Type B pancreatic cell (in vitro differentiated cells): ENCODE measurements around the gene PGM5. TPM values are rescaled to one million over a fixed set of nuclear protein-coding genes. Genes with fewer than 3 reads are reported as not detected.

Experiments used
- DNase-seq: peaks from one replicate; pipeline ENCODE4 v3.0.0; 2021; ENCODE audit warnings: mixed read lengths; ENCODE audit not compliant: unreplicated experiment; ENCODE audit errors: extremely low spot score
- H3K27ac Mint-ChIP-seq: 2 replicates; pipeline ENCODE4 v1.8.0; 2021; ENCODE audit warnings: mild to moderate bottlenecking, mixed read lengths
- H3K27me3 Mint-ChIP-seq: 2 replicates; pipeline ENCODE4 v1.8.0; 2021; ENCODE audit warnings: mixed read lengths
- H3K36me3 Mint-ChIP-seq: 2 replicates; pipeline ENCODE4 v1.8.0; 2021; ENCODE audit warnings: mixed read lengths
- H3K4me1 Mint-ChIP-seq: one replicate; pipeline ENCODE4 v1.8.0; 2021; ENCODE audit warnings: mixed read lengths; ENCODE audit not compliant: unreplicated experiment
- H3K4me3 Mint-ChIP-seq: 2 replicates; pipeline ENCODE4 v1.8.0; 2021; ENCODE audit warnings: mild to moderate bottlenecking, mixed read lengths
- H3K9me3 Mint-ChIP-seq: 2 replicates; pipeline ENCODE4 v1.8.0; 2021; ENCODE audit warnings: mixed read lengths
- total RNA-seq: library from RNA; stranded (reverse); gene quantifications from 2 replicates; pipeline ENCODE4 v1.2.1, GENCODE V29; 2021; ENCODE audit warnings: low replicate concordance
- TF ChIP-seq, protein P1 (sequence below): fragments of 200-600 bp; sonication (generic); conservative IDR thresholded peaks from 2 replicates; pipeline ENCODE4 v1.5.0; 2021; ENCODE audit warnings: antibody characterized with exemption, mild to moderate bottlenecking

PGM5 gene
- total RNA-seq, 1 donor from 2014 or later = 21.2 TPM

DNA sequence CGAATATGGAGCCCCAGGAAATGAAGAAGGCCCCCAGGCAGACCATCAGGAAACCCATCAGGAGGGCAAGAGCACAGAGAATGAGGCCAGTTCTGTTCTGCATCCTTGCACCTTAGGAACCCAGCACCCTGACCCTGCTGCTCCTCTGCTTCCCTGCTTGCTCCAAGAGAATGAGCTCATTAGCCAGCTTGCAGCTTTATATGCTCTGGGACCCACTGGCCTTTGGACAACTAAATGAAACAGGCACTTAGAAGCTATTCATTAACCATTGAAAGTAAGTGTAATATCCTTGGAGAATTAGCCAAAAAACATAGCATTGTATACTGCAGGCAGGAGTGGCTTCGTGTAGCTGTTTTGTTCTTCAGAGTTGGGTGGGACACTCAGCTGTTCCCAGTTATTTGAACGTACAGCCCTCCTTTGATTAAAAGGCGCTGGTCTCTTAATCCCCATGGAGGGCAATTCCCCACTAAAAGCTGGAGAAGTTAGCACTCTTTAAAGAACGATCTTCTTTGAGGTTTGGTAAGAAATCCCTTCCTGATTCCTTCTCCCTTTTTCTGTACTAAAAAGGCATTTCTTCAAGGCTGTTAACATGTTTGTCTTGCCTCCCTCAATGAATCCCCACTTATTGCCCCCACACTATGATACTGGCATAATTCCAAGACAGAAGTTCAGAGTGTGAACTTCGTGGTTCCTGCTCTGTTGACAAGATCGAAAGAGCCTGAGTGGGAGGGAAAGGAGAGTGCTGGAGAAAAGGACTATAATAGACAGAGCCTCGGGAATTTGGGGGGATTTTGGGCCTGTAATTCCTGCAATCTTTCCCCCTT lies 184.5 kb downstream of the PGM5 start, which contains the start of gene TMEM252:
TSS of gene TMEM252 (minus strand) at position 172 of the 824 bp plus-strand sequence. CDS start at position 103, 69 bp downstream.
- no peak for DNase-seq
- Mint-ChIP-seq H3K4me3 (no peak within 1 kb of the TSS), H3K36me3 (peaks cover 3% of the 10 kb centered on the region), H3K27me3 (peaks cover 27% of the 10 kb centered on the region), H3K9me3 (no peaks in the 10 kb centered on the region), H3K4me1 (peaks cover 4% of the 10 kb centered on the region), H3K27ac (no peak within 1 kb of the TSS)
- TF ChIP-seq, protein P1, sequence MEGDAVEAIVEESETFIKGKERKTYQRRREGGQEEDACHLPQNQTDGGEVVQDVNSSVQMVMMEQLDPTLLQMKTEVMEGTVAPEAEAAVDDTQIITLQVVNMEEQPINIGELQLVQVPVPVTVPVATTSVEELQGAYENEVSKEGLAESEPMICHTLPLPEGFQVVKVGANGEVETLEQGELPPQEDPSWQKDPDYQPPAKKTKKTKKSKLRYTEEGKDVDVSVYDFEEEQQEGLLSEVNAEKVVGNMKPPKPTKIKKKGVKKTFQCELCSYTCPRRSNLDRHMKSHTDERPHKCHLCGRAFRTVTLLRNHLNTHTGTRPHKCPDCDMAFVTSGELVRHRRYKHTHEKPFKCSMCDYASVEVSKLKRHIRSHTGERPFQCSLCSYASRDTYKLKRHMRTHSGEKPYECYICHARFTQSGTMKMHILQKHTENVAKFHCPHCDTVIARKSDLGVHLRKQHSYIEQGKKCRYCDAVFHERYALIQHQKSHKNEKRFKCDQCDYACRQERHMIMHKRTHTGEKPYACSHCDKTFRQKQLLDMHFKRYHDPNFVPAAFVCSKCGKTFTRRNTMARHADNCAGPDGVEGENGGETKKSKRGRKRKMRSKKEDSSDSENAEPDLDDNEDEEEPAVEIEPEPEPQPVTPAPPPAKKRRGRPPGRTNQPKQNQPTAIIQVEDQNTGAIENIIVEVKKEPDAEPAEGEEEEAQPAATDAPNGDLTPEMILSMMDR = no peak

DNA sequence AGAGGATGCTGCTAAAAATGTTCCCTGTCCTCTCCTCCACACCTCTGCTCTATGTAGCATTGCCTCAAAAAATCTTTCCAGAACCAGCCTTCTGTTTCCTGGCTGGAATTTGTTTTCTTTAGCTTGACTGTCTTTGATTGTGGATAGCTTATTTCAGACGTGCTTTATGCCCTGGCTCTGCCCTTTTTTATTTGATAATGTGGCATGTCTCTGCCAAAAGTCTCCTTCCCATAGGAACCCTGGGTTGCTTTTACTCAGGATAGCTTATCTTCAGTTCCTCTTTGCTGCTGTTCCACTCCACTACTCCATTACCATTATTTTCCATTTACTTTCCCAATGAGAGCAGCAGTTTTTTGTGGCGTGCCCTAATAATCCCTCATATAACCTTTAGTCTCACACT lies 185.2 kb downstream of the PGM5 start:
- Mint-ChIP-seq H3K27me3 (peaks cover 30% of the 10 kb centered on the region), H3K36me3 (peaks cover 3% of the 10 kb centered on the region), H3K27ac (no peak overlapping the region), H3K4me1 (peaks cover 6% of the 10 kb centered on the region), H3K4me3 (no peak overlapping the region), H3K9me3 (no peaks in the 10 kb centered on the region)
- no peak for DNase-seq
- TF ChIP-seq, protein P1 = no peak

DNA sequence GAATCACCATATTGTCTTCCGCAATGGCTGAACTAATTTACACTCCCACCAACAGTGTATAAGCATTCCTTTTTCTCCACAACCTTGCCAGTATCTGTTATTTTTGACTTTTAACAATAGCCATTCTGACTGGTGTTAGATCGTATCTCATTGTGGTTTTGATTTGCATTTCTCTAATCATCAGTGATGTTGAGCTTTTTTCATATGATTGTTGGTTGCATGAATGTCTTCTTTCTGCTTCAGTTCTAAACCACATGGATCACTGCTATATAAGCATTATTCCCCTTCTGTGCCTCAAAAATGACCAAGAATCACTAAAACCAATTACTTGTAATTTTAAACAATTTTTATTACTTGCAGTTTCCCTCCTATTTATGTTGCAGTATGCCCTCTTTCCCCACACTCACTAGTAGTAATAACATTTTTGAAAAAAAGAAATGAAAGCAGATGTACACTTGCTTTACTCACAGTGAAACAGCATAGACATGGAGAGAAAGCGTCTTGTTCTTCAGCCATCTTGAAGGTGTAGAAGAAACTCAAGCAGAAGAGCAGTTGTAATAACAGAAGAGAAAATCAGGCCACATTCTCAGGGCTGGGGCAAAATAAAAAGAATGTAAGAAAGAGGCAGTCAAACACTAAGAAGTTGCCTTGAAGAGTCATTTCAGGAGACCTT lies 188.8 kb downstream of the PGM5 start:
- H3K27me3 Mint-ChIP-seq = peaks cover 26% of the 10 kb centered on the region
- TF ChIP-seq, protein P1 = no peak
- no peaks in the 10 kb centered on the region for H3K36me3 Mint-ChIP-seq
- H3K4me3 Mint-ChIP-seq = no peak overlapping the region
- DNase-seq = no peak
- H3K9me3 Mint-ChIP-seq = no peaks in the 10 kb centered on the region
- peaks cover 10% of the 10 kb centered on the region for H3K4me1 Mint-ChIP-seq
- H3K27ac Mint-ChIP-seq = no peak overlapping the region

DNA sequence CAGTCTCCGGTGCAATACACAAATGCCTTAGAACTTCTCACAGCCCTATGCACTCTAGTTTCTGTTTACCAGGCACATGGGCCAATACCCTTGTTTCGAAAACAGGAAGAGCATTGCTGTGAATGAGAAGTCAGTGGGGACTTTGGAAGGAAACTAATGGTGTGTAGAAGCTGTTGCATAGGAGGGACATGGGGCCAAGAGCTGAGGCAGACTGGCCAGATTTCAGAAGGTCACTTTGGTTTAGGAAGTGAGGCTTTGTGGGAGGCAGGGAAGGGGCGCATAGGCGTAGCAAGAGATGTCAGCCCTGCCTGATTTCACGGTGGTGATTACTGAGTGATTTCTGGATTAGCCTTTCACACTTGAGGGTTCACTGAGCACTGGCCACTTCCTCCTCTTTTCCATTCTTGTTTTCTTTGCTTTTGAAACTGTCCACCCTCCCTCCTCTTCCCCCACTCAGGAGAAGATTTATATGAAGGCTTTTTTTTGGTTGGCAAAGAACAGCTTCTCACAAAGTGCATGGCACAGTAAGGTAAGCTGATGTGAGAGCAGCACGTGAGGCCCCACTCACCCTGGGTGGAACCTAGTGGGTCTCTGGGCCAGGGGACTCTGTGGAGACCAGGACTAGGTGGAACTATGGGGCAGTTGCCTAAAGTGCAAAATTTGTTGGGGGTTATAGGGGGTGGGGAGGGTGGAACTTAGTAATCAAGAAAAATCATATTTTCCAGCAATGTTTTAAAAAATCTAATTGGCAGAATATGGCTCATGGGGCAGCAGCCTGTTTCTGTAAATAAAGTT lies 190.4 kb downstream of the PGM5 start:
- Mint-ChIP-seq H3K36me3 (no peaks in the 10 kb centered on the region), H3K27ac (no peak overlapping the region), H3K4me1 (peaks cover 7% of the 10 kb centered on the region), H3K27me3 (peaks cover 21% of the 10 kb centered on the region), H3K9me3 (no peaks in the 10 kb centered on the region), H3K4me3 (no peak overlapping the region)
- DNase-seq = no peak
- TF ChIP-seq, protein P1 = no peak

DNA sequence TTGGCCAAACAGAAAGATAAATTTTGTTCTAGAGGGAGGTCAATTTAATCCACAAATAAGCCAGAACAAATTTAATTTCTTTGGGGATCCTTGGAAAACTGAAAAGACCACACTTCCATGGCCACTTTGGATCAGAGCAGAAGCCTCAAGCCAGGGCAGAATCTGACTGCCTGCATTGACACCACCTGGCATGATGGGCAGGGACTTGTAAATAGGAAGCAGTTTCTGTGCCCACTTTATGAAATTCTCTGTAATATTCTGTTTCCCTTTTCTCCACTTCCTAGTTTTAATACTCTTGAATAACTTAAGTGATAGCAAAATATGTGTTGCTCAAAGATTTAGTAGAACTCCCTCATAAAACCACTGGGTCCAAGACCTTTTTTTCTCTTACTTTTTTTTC lies 191.0 kb downstream of the PGM5 start:
- TF ChIP-seq, protein P1 = no peak
- Mint-ChIP-seq H3K27me3 (peaks cover 17% of the 10 kb centered on the region), H3K4me3 (no peak overlapping the region), H3K27ac (no peak overlapping the region), H3K9me3 (no peaks in the 10 kb centered on the region), H3K4me1 (peaks cover 9% of the 10 kb centered on the region), H3K36me3 (no peaks in the 10 kb centered on the region)
- DNase-seq = no peak
